ENCODE results near the gene BNIP1.

GRCh38 chr5:173119719-173120118 lies 24.6 kb upstream of the BNIP1 start:
- TF ChIP-seq CTCF (IDR thresholded peaks at IDR 0.05; ENCODE audit: low read length), result no peak
- TF ChIP-seq EZH2phosphoT487 (IDR thresholded peaks at IDR 0.05; ENCODE audit: low read length), result no peak
